ENCODE results near the gene GDF11.
A peak's percentile ranks its signal among the peaks of the same experiment; 100 is the strongest.

Gene GDF11

GRCh38 chr12:55728939-55729818 lies 13.7 kb upstream of the GDF11 start, which contains the start of gene CD63:
TSS of gene CD63 (minus strand) at chr12:55729009. CDS start at chr12:55728341, 668 bp downstream.
- no peak for TF ChIP-seq CTCF (IDR thresholded peaks at IDR 0.05; ENCODE audit: control insufficient read depth, extremely low read depth, insufficient read depth)
- H3K4me3 ChIP-seq (ENCODE audit: low read depth, low read length) = peak within 1 kb of the TSS; percentile 88
- peak; percentile 52 for DNase-seq (ENCODE audit: low read depth)

GRCh38 chr12:55729819-55730818 lies 12.8 kb upstream of the GDF11 start:
- TF ChIP-seq CTCF (IDR thresholded peaks at IDR 0.05; ENCODE audit: control insufficient read depth, extremely low read depth, insufficient read depth) = no peak
- DNase-seq (ENCODE audit: low read depth) = no peak
- peak overlapping the region; percentile 88 for H3K4me3 ChIP-seq (ENCODE audit: low read depth, low read length)

- H3K4me3 ChIP-seq (ENCODE audit: low read depth, low read length) = no peak overlapping the region
- TF ChIP-seq CTCF (IDR thresholded peaks at IDR 0.05; ENCODE audit: control insufficient read depth, extremely low read depth, insufficient read depth) = no peak
- no peak for DNase-seq (ENCODE audit: low read depth)
Observed at GRCh38 chr12:55732288-55732687, 10.6 kb upstream of the GDF11 start.

GRCh38 chr12:55733021-55733555 lies 9.8 kb upstream of the GDF11 start:
- H3K4me3 ChIP-seq (ENCODE audit: low read depth, low read length) = no peak overlapping the region
- DNase-seq (ENCODE audit: low read depth) = no peak
- no peak for TF ChIP-seq CTCF (IDR thresholded peaks at IDR 0.05; ENCODE audit: control insufficient read depth, extremely low read depth, insufficient read depth)

- no peak for DNase-seq (ENCODE audit: low read depth)
- no peak for TF ChIP-seq CTCF (IDR thresholded peaks at IDR 0.05; ENCODE audit: control insufficient read depth, extremely low read depth, insufficient read depth)
- no peak overlapping the region for H3K4me3 ChIP-seq (ENCODE audit: low read depth, low read length)
Observed at GRCh38 chr12:55733858-55734257, 9.1 kb upstream of the GDF11 start.

GRCh38 chr12:55734595-55734994 lies 8.3 kb upstream of the GDF11 start:
- DNase-seq (ENCODE audit: low read depth) = no peak
- no peak for TF ChIP-seq CTCF (IDR thresholded peaks at IDR 0.05; ENCODE audit: control insufficient read depth, extremely low read depth, insufficient read depth)

More at GRCh38 chr12:55734595-55734994, 8.3 kb upstream of the GDF11 start:
- H3K4me3 ChIP-seq (ENCODE audit: low read depth, low read length) = no peak overlapping the region

Measured in LNCaP clone FGC (cell line).